Measurements from ENCODE around the gene HSF2. TPM values are rescaled to one million over a fixed set of nuclear protein-coding genes. Genes with fewer than 3 reads are reported as not detected.
"Not testable (repeated sequence)": the region's sequence is repeated elsewhere in the genome, so short reads cannot be mapped to it uniquely, and the experiment has no call there.

The HSF2 gene
- total RNA-seq, 4 donors from 2014 or later = 6.0 to 20.5 (median 9.9) TPM

DNA sequence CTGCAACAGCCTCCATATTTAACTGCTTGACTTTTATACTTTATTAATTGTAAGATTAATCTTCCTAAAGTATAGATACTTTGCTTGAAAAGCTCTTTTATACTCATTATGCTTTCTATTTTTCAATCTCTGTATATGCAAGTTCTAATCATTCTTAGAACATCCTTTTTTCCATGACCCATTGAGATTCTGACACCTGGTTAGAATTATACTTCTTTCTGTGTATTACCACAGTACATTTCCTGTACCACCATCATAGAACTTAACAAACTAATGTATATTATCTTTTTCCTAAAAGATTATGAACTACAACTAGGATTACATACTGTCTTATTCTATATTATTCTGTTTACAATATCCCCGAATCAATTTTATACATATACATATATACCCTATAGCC, 58.6 kb downstream of the HSF2 start:
- peaks cover 0 to 37% (median 16%) of the 10 kb centered on the region in 4 donors for H3K36me3 ChIP-seq
- intact Hi-C loops (cut with DNase I; ENCODE audit: low total_unique reads) = no loop called here
- H3K27me3 ChIP-seq = no peaks in the 10 kb centered on the region
- no peak overlapping the region for H3K4me3 ChIP-seq
- no peak overlapping the region for H3K27ac ChIP-seq
- WGBS, 2 donors (ENCODE audit: low coverage in 1 of 2) = 86 to 92% methylated on average over 1 of the region's 1 CpG
- in situ Hi-C loops (cut with MboI; ENCODE audit: low pct_ligation_motif_present in 1 of 4, low pct_unique_long_range_greater_than_20kb in 1 of 4, low sequenced_read_pairs in 3 of 4) = no loop called here
- H3K4me1 ChIP-seq = peaks cover 6 to 62% (median 23%) of the 10 kb centered on the region in 4 donors
- no peaks in the 10 kb centered on the region for H3K9me3 ChIP-seq
- no peak for DNase-seq
- TF ChIP-seq POLR2AphosphoS5 (IDR thresholded peaks at IDR 0.05) (no peak), EP300 (IDR thresholded peaks at IDR 0.05; ENCODE audit: low read depth) (no peak), POLR2A (IDR thresholded peaks at IDR 0.05) (no peak)
- TF ChIP-seq, protein P1, sequence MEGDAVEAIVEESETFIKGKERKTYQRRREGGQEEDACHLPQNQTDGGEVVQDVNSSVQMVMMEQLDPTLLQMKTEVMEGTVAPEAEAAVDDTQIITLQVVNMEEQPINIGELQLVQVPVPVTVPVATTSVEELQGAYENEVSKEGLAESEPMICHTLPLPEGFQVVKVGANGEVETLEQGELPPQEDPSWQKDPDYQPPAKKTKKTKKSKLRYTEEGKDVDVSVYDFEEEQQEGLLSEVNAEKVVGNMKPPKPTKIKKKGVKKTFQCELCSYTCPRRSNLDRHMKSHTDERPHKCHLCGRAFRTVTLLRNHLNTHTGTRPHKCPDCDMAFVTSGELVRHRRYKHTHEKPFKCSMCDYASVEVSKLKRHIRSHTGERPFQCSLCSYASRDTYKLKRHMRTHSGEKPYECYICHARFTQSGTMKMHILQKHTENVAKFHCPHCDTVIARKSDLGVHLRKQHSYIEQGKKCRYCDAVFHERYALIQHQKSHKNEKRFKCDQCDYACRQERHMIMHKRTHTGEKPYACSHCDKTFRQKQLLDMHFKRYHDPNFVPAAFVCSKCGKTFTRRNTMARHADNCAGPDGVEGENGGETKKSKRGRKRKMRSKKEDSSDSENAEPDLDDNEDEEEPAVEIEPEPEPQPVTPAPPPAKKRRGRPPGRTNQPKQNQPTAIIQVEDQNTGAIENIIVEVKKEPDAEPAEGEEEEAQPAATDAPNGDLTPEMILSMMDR (IDR thresholded peaks at IDR 0.05) = no peak

DNA sequence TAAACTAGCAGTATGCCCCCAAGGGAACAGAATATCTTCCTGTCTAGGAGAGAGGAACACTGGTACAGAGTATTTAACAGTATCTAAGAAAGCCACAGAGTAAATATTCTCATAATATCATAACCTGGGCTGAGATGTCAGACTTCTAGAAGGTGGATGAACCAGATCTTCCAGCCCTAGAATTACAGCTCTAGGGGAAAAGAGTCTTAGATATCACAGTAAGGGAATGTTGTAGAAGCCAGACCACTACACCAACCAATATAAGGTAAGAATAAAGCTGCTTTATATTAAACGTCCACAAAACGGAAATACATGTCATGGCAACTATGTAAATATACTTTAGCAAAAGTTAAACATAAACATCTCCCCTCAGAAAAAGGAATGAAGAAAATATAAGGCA, 59.8 kb downstream of the HSF2 start:
- DNase-seq = no peak
- Histone ChIP-seq H3K27me3 (no peaks in the 10 kb centered on the region), H3K27ac (no peak overlapping the region), H3K36me3 (peaks cover 0 to 26% (median 13%) of the 10 kb centered on the region in 4 donors), H3K4me3 (no peak overlapping the region), H3K4me1 (peaks cover 9 to 74% (median 25%) of the 10 kb centered on the region in 4 donors), H3K9me3 (no peaks in the 10 kb centered on the region)
- intact Hi-C loops (cut with DNase I; ENCODE audit: low total_unique reads) = no loop called here
- no peak for TF ChIP-seq POLR2A (IDR thresholded peaks at IDR 0.05)
- TF ChIP-seq POLR2AphosphoS5 (IDR thresholded peaks at IDR 0.05) = no peak
- TF ChIP-seq, protein P1 (IDR thresholded peaks at IDR 0.05) = no peak
- no peak for TF ChIP-seq EP300 (IDR thresholded peaks at IDR 0.05; ENCODE audit: low read depth)
- in situ Hi-C loops (cut with MboI; ENCODE audit: low pct_ligation_motif_present in 1 of 4, low pct_unique_long_range_greater_than_20kb in 1 of 4, low sequenced_read_pairs in 3 of 4) = no loop called here
- 6 to 28% methylated on average over 2 of the region's 2 CpGs for WGBS, 2 donors (ENCODE audit: low coverage in 1 of 2)

DNA sequence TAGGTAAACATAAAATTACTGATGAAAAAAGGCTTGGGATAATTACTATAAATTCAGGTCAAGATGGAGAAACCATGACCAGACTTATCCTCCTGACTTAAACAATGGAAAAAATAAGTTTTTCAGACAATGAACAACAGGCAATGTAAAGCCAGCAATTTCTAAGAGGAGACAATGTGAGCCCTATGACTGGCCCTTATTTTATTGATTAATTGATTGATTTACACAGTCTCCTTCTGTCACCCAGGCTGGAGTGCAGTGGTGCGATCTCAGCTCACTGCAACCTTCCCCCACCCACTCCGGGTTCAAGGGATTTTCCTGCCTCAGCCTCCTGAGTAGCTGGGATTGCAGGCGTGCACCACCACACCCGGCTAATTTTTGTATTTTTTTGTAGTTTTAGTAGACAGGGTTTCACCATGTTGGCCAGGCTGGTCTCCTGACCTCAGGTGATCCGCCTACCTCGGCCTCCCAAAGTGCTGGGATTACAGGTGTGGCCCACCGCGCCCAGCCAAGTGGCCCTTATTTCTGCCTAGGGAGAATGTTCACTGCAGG, 60.5 kb downstream of the HSF2 start:
- intact Hi-C loops (cut with DNase I; ENCODE audit: low total_unique reads); H3K27ac ChIP-seq; H3K27me3 ChIP-seq; H3K9me3 ChIP-seq; H3K4me3 ChIP-seq; DNase-seq; in situ Hi-C loops (cut with MboI; ENCODE audit: low pct_ligation_motif_present in 1 of 4, low pct_unique_long_range_greater_than_20kb in 1 of 4, low sequenced_read_pairs in 3 of 4): not testable (repeated sequence)
- Histone ChIP-seq H3K36me3 (peaks cover 0 to 23% (median 13%) of the 10 kb centered on the region in 4 donors), H3K4me1 (peaks cover 9 to 80% (median 25%) of the 10 kb centered on the region in 4 donors)
- 94 to 96% methylated on average over 4 to 8 of the region's 8 CpGs for WGBS, 2 donors (ENCODE audit: low coverage in 1 of 2)

DNA sequence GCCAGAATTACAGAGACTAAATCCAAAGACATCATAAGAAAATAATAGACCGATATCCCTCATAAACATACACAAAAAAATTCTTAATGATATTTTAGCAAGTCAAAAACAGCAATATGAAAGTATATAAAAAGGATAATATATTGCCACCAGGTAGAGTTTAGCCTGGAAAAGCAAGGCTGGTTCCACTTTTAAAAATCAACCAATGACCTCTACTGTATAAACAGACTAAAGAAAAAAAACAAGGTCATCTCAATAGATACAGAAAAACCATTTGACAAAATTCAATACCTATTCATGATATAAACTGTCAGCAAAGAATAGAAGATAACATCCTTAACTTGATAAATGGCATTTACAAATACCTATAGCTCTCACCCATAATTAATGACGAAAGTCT, 62.4 kb downstream of the HSF2 start:
- Histone ChIP-seq H3K4me1 (peaks cover 9 to 90% (median 25%) of the 10 kb centered on the region in 4 donors), H3K27me3 (no peaks in the 10 kb centered on the region), H3K9me3 (no peaks in the 10 kb centered on the region), H3K27ac (no peak overlapping the region), H3K4me3 (no peak overlapping the region), H3K36me3 (peaks cover 0 to 13% (median 5%) of the 10 kb centered on the region in 4 donors)
- WGBS, 2 donors (ENCODE audit: low coverage in 1 of 2) = 91 to 94% methylated on average over 2 of the region's 2 CpGs
- TF ChIP-seq POLR2AphosphoS5 (IDR thresholded peaks at IDR 0.05) = no peak
- TF ChIP-seq, protein P1 (IDR thresholded peaks at IDR 0.05) = no peak
- no peak for TF ChIP-seq EP300 (IDR thresholded peaks at IDR 0.05; ENCODE audit: low read depth)
- in situ Hi-C loops (cut with MboI; ENCODE audit: low pct_ligation_motif_present in 1 of 4, low pct_unique_long_range_greater_than_20kb in 1 of 4, low sequenced_read_pairs in 3 of 4) = no loop called here
- DNase-seq = no peak
- intact Hi-C loops (cut with DNase I; ENCODE audit: low total_unique reads) = no loop called here

Measured in transverse colon (tissue), 4 donors.